Peyer's patch (tissue), 4 donors: ENCODE measurements around the gene TNFAIP8. TPM values are rescaled to one million over a fixed set of nuclear protein-coding genes. Genes with fewer than 3 reads are reported as not detected.

Experiments
- DNase-seq, 3 donors: peaks; one replicate each; pipeline ENCODE4 v3.0.0-alpha.2; 2017 to 2019
- H3K27ac ChIP-seq, 4 donors: fragments of 200-600 bp; sonication (generic); one replicate each; pipeline ENCODE4 v1.5.1; 2016 to 2019
- H3K27me3 ChIP-seq, 2 donors: fragments of 200-600 bp; sonication (generic); one replicate each; pipeline ENCODE4 v1.5.1; 2019
- H3K36me3 ChIP-seq, 3 donors: fragments of 200-600 bp; sonication (generic); one replicate each; pipeline ENCODE4 v1.5.1; 2016 to 2019
- H3K4me1 ChIP-seq, 4 donors: fragments of 200-600 bp; sonication (generic); one replicate each; pipeline ENCODE4 v1.5.1; 2016 to 2019
- H3K4me3 ChIP-seq, 4 donors: fragments of 200-600 bp; sonication (generic); 1 replicate in 3 of 4; 2 replicates in 1 of 4; pipeline ENCODE4 v1.5.1; 2016 to 2019; ENCODE audit warnings: mild to moderate bottlenecking in 1 of 4
- H3K9me3 ChIP-seq, 4 donors: fragments of 200-600 bp; sonication (generic); one replicate each; pipeline ENCODE4 v1.5.1; 2016 to 2019; ENCODE audit warnings: mild to moderate bottlenecking in 1 of 4
- POLR2A ChIP-seq, 2 donors: fragments of 450-650 bp; IDR thresholded peaks; one replicate each; pipeline ENCODE4 v1.5.1; 2017; ENCODE audit warnings: antibody characterized with exemption in 2 of 2, mild to moderate bottlenecking in 2 of 2, moderate library complexity in 2 of 2
- total RNA-seq, 4 donors: library from RNA; depleted of rRNA; stranded (reverse); fragments of >200 nt; gene quantifications; one replicate each; pipeline ENCODE4 v1.1.0, GENCODE V29; 2016
- TF ChIP-seq, protein P1 (sequence below), 6 experiments: fragments of 450-650 bp in 4 of 6; fragments of 200-600 bp in 2 of 6; sonication (generic) in 1 of 6; IDR thresholded peaks; one replicate each; pipeline ENCODE4 v1.5.1; 2017 to 2019; ENCODE audit warnings: antibody characterized with exemption in 6 of 6, mild to moderate bottlenecking in 3 of 6, moderate library complexity in 1 of 6

The TNFAIP8 gene
- total RNA-seq, 4 donors from 2014 or later, result 3.0 to 47.9 (median 10.2) TPM

DNA sequence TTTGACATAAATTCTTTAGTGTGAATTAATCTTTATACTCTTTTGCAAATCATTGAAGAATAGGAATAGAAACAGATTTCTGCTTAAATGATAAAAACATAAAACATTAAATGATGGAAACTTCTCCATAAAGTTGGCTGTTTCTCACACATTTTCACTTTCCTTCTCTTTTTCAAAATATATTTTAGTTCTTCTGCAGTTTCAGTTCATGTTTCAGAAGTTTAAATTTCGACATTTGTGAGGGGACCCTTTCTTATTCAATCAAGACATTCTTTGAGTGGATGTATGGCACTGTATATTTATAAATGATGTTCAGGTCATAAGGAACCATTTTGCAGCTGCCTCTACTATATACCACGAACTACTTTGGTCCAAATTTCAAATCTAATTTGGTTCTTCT lies 34.6 kb downstream of the TNFAIP8 start:
- Histone ChIP-seq H3K9me3 (no peaks in the 10 kb centered on the region), H3K27me3 (no peaks in the 10 kb centered on the region), H3K4me3 (no peak overlapping the region), H3K4me1 (peaks cover 0 to 5% (median under 1%) of the 10 kb centered on the region in 4 donors), H3K36me3 (no peaks in the 10 kb centered on the region), H3K27ac (no peak overlapping the region)
- no peak for DNase-seq
- TF ChIP-seq, protein P1, sequence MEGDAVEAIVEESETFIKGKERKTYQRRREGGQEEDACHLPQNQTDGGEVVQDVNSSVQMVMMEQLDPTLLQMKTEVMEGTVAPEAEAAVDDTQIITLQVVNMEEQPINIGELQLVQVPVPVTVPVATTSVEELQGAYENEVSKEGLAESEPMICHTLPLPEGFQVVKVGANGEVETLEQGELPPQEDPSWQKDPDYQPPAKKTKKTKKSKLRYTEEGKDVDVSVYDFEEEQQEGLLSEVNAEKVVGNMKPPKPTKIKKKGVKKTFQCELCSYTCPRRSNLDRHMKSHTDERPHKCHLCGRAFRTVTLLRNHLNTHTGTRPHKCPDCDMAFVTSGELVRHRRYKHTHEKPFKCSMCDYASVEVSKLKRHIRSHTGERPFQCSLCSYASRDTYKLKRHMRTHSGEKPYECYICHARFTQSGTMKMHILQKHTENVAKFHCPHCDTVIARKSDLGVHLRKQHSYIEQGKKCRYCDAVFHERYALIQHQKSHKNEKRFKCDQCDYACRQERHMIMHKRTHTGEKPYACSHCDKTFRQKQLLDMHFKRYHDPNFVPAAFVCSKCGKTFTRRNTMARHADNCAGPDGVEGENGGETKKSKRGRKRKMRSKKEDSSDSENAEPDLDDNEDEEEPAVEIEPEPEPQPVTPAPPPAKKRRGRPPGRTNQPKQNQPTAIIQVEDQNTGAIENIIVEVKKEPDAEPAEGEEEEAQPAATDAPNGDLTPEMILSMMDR (IDR thresholded peaks at IDR 0.05), result no peak
- TF ChIP-seq POLR2A (IDR thresholded peaks at IDR 0.05), result no peak

DNA sequence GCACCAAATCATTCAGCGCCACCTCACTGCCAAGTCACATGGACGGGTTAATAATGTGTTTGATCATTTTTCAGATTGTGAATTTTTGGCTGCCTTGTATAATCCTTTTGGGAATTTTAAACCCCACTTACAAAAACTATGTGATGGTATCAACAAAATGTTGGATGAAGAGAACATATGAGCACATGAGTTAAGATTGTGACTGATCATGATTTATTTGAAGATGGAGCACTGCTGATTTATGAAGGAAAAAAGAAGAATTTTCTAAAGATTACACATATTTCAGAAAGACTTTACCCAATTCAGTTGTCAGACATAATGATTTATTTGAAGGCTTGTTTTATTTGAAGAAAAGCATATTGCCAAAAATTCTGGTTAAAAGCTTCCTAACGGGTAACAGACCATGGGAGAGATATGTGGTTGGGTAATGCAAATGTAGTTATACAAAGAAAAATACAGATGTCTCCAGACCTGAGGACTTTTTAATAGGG lies 37.4 kb downstream of the TNFAIP8 start:
- Histone ChIP-seq H3K36me3 (no peaks in the 10 kb centered on the region), H3K4me1 (no peaks in the 10 kb centered on the region), H3K4me3 (no peak overlapping the region), H3K27ac (no peak overlapping the region), H3K27me3 (no peaks in the 10 kb centered on the region), H3K9me3 (no peaks in the 10 kb centered on the region)
- DNase-seq, result no peak
- TF ChIP-seq POLR2A (IDR thresholded peaks at IDR 0.05), result no peak
- TF ChIP-seq, protein P1 (IDR thresholded peaks at IDR 0.05), result no peak

DNA sequence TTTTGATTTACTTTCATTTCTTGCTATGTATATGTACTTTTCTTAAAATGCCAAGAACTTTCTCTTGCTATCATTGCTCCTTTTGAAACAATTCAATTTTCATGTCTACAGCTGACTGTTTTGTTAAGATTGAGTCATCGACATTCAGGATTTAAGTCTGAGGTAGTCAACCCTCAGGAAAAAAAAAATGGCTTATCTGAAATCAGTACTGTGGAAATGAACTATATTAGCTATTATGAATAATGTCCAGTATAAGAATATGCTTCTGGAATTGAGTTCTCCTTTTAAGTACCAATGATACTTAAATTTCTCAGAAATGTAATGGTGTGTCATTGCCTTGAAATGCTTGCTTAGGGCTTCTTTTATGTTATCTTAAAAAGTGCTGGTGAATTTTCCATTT lies 37.9 kb downstream of the TNFAIP8 start:
- H3K27ac ChIP-seq, result no peak overlapping the region
- H3K4me3 ChIP-seq, result no peak overlapping the region
- no peaks in the 10 kb centered on the region for H3K27me3 ChIP-seq
- H3K36me3 ChIP-seq, result no peaks in the 10 kb centered on the region
- no peak for DNase-seq
- TF ChIP-seq POLR2A (IDR thresholded peaks at IDR 0.05), result no peak
- TF ChIP-seq, protein P1 (IDR thresholded peaks at IDR 0.05), result no peak
- H3K9me3 ChIP-seq, result no peaks in the 10 kb centered on the region
- H3K4me1 ChIP-seq, result peaks cover 0 to under 1% (median 0%) of the 10 kb centered on the region in 4 donors

DNA sequence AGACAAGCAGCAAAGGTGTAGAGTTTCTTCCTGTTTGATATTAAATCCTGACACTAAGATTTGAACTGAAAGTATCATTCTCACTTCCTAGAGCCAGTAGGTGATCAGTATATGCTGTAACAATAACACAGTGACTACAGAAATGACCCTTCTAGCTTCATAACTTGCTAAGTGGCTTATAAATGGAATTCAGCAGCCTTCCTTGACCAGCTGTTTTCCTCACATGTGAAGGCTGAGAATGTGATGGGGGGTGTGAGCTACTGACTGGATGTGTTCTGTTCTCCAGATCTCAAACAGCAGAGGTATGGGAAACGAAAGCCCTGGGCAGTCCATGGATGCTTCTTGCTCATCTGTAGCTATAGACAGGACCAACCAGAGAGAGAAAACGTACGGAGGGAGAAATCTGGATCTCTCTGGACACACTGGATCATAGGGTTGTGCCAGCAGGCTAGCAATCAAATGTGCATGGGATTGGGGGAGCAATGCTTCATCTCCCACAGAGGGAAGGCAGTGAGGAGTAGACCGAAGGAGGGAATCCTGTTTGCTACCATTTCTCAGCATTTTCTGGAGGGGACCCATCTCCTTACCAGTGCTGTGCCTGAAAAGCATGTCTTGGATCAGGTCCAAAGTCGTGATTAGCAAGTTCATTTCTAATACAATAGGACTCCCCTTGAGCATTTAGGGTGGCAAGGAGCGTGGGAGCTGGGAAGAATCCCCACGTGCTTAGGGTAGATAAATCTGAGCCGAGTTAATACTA lies 39.4 kb downstream of the TNFAIP8 start:
- H3K4me3 ChIP-seq, result no peak overlapping the region
- H3K27ac ChIP-seq, result no peak overlapping the region
- TF ChIP-seq, protein P1 (IDR thresholded peaks at IDR 0.05), result no peak
- TF ChIP-seq POLR2A (IDR thresholded peaks at IDR 0.05), result no peak
- peaks cover 0 to 5% (median 2%) of the 10 kb centered on the region in 4 donors for H3K4me1 ChIP-seq
- H3K36me3 ChIP-seq, result no peaks in the 10 kb centered on the region
- no peaks in the 10 kb centered on the region for H3K27me3 ChIP-seq
- no peaks in the 10 kb centered on the region for H3K9me3 ChIP-seq
- no peak for DNase-seq

DNA sequence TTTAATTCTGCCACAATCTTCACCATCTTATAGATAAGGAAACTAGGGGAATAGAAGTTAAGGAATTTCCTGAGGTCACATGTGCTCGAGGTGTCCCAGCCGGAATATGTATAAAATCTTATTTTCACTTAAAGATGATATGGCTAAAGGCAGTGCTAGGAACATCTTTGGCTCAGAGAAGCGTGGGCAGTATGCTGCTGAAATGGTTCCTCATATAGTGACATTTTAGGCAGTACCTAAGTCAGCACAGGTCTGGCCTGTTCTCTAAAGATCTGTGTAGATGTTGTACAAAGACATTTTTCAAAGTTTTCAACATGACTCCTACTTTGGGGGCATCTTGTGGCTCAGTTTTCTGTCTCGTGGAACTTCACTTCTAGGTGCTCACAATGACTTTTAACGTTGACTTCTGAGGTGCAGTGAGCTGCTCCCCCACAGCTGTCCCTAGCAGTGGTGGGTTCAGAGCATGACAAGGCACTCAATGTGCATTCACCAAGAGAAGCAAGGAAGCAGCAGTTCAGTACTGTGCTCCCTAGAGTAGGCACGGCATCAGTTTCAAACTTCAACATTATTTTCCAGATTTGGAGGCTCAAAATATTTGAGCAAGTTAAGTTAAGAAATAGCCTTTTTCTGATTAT lies 40.3 kb downstream of the TNFAIP8 start:
- DNase-seq, result no peak
- Histone ChIP-seq H3K4me3 (no peak overlapping the region), H3K9me3 (no peaks in the 10 kb centered on the region), H3K36me3 (no peaks in the 10 kb centered on the region), H3K4me1 (peaks cover 0 to 5% (median 2%) of the 10 kb centered on the region in 4 donors), H3K27ac (peak overlapping the region in 1 of 4 donors; percentile 22), H3K27me3 (no peaks in the 10 kb centered on the region)
- TF ChIP-seq, protein P1 (IDR thresholded peaks at IDR 0.05), result no peak
- no peak for TF ChIP-seq POLR2A (IDR thresholded peaks at IDR 0.05)
